Large intestine (tissue), 3 donors: ENCODE measurements around the gene ZNF423. TPM values are rescaled to one million over a fixed set of nuclear protein-coding genes. Genes with fewer than 3 reads are reported as not detected.
"Not testable (repeated sequence)": the region's sequence is repeated elsewhere in the genome, so short reads cannot be mapped to it uniquely, and the experiment has no call there.

Source experiments
- DNase-seq, 2 donors: peaks; one replicate each; pipeline versions ENCODE4 v3.0.0 to v3.0.0-alpha.2; 2013
- H3K27ac ChIP-seq: one replicate; pipeline ENCODE4 v1.5.1; 2013; ENCODE audit warnings: low read length
- H3K27me3 ChIP-seq: 2 replicates; pipeline ENCODE4 v1.6.1; 2013; ENCODE audit warnings: low read length; ENCODE audit not compliant: control insufficient read depth, insufficient read depth
- H3K36me3 ChIP-seq: 2 replicates; pipeline ENCODE4 v1.6.1; 2013; ENCODE audit warnings: low read length; ENCODE audit not compliant: control insufficient read depth, insufficient read depth
- H3K4me1 ChIP-seq: one replicate; pipeline ENCODE4 v1.6.1; 2013; ENCODE audit warnings: low read length; ENCODE audit not compliant: control insufficient read depth, insufficient read depth
- H3K4me3 ChIP-seq: one replicate; pipeline ENCODE4 v1.5.1; 2013; ENCODE audit warnings: low read length
- H3K9me3 ChIP-seq: one replicate; pipeline ENCODE4 v1.6.1; 2013; ENCODE audit warnings: mild to moderate bottlenecking, low read depth, low read length, moderate library complexity; ENCODE audit not compliant: control insufficient read depth
- WGBS: methylation state at CpG from one replicate; pipeline ENCODE4 v1.1.5; 2013; ENCODE audit warnings: low lambda C conversion rate; ENCODE audit not compliant: insufficient coverage; 5-methylcytosine and 5-hydroxymethylcytosine counted together
- polyA plus RNA-seq: library from polyadenylated mRNA; unstranded; fragments of 120-200 nt; gene quantifications from one replicate; pipeline ENCODE4 v1.2.1, GENCODE V29; 2013

The ZNF423 gene
- polyA plus RNA-seq, 1 donor, result 6.7 TPM

GRCh38 chr16:49871824-49872223 lies 15.9 kb upstream of the ZNF423 start:
- not testable (repeated sequence) for DNase-seq, H3K36me3 ChIP-seq, H3K4me1 ChIP-seq, H3K27ac ChIP-seq, H3K9me3 ChIP-seq, H3K4me3 ChIP-seq, H3K27me3 ChIP-seq
- WGBS, result no CpG with 5 or more reads among the region's 5 CpGs

GRCh38 chr16:49869731-49870130 lies 13.8 kb upstream of the ZNF423 start:
- no peaks in the 10 kb centered on the region for H3K9me3 ChIP-seq
- H3K4me1 ChIP-seq, result peaks cover 5% of the 10 kb centered on the region
- no peak overlapping the region for H3K27ac ChIP-seq
- no peak overlapping the region for H3K4me3 ChIP-seq
- no peaks in the 10 kb centered on the region for H3K27me3 ChIP-seq
- no peaks in the 10 kb centered on the region for H3K36me3 ChIP-seq
- WGBS, result 80% methylated on average over 1 of the region's 6 CpGs
- DNase-seq, result no peak

- no peak for DNase-seq
- no CpG with 5 or more reads among the region's 38 CpGs for WGBS
- no peak overlapping the region for H3K27ac ChIP-seq
- H3K36me3 ChIP-seq, result no peaks in the 10 kb centered on the region
- H3K9me3 ChIP-seq, result no peaks in the 10 kb centered on the region
- H3K4me1 ChIP-seq, result peaks cover 5% of the 10 kb centered on the region
- H3K4me3 ChIP-seq, result no peak overlapping the region
- no peaks in the 10 kb centered on the region for H3K27me3 ChIP-seq
Measured at GRCh38 chr16:49867796-49868668, 12.1 kb upstream of the ZNF423 start.

- peaks cover 5% of the 10 kb centered on the region for H3K4me1 ChIP-seq
- no peaks in the 10 kb centered on the region for H3K27me3 ChIP-seq
- no CpG with 5 or more reads among the region's 2 CpGs for WGBS
- H3K4me3 ChIP-seq, result no peak overlapping the region
- no peaks in the 10 kb centered on the region for H3K36me3 ChIP-seq
- DNase-seq, result no peak
- H3K9me3 ChIP-seq, result no peaks in the 10 kb centered on the region
- H3K27ac ChIP-seq, result no peak overlapping the region
Measured at GRCh38 chr16:49867234-49867633, 11.3 kb upstream of the ZNF423 start.

GRCh38 chr16:49866595-49867071 lies 10.7 kb upstream of the ZNF423 start:
- H3K4me3 ChIP-seq, result no peak overlapping the region
- no peak overlapping the region for H3K27ac ChIP-seq

GRCh38 chr16:49862694-49863093 lies 6.8 kb upstream of the ZNF423 start:
- Histone ChIP-seq H3K4me3 (no peak overlapping the region), H3K27ac (no peak overlapping the region), H3K27me3 (no peaks in the 10 kb centered on the region), H3K36me3 (no peaks in the 10 kb centered on the region), H3K4me1 (peaks cover 12% of the 10 kb centered on the region), H3K9me3 (no peaks in the 10 kb centered on the region)
- DNase-seq, result no peak
- WGBS, result no CpG with 5 or more reads among the region's 4 CpGs

More at GRCh38 chr16:49866595-49867071, 10.7 kb upstream of the ZNF423 start:
- H3K27me3 ChIP-seq, result no peaks in the 10 kb centered on the region
- no peak for DNase-seq
- H3K4me1 ChIP-seq, result peaks cover 5% of the 10 kb centered on the region
- 100% methylated on average over 1 of the region's 14 CpGs for WGBS
- H3K36me3 ChIP-seq, result no peaks in the 10 kb centered on the region
- H3K9me3 ChIP-seq, result no peaks in the 10 kb centered on the region

- H3K27ac ChIP-seq, result no peak overlapping the region
- H3K27me3 ChIP-seq, result no peaks in the 10 kb centered on the region
- H3K4me1 ChIP-seq, result peaks cover 8% of the 10 kb centered on the region
- no peaks in the 10 kb centered on the region for H3K36me3 ChIP-seq
- whole genome bisulfite sequencing, result no CpG with 5 or more reads among the region's 6 CpGs
- no peak for DNase-seq
- no peak overlapping the region for H3K4me3 ChIP-seq
- H3K9me3 ChIP-seq, result no peaks in the 10 kb centered on the region
Measured at GRCh38 chr16:49861299-49861698, 5.4 kb upstream of the ZNF423 start.

- no peak for DNase-seq
- no peaks in the 10 kb centered on the region for H3K9me3 ChIP-seq
- H3K36me3 ChIP-seq, result no peaks in the 10 kb centered on the region
- H3K27ac ChIP-seq, result no peak overlapping the region
- no peak overlapping the region for H3K4me3 ChIP-seq
- no peaks in the 10 kb centered on the region for H3K27me3 ChIP-seq
- H3K4me1 ChIP-seq, result peaks cover 7% of the 10 kb centered on the region
- WGBS, result 60% methylated on average over 1 of the region's 2 CpGs
Measured at GRCh38 chr16:49860593-49860992, 4.7 kb upstream of the ZNF423 start.

- H3K27ac ChIP-seq, result peak overlapping the region; percentile 85
- no CpG with 5 or more reads among the region's 30 CpGs for WGBS
- H3K4me3 ChIP-seq, result peak overlapping the region; percentile 57
- no peaks in the 10 kb centered on the region for H3K27me3 ChIP-seq
- no peaks in the 10 kb centered on the region for H3K36me3 ChIP-seq
- peaks cover 11% of the 10 kb centered on the region for H3K4me1 ChIP-seq
- DNase-seq, result peak in 1 of 2 donors; percentile 74
- H3K9me3 ChIP-seq, result no peaks in the 10 kb centered on the region
Measured at GRCh38 chr16:49859125-49859811, 3.4 kb upstream of the ZNF423 start.

- DNase-seq, result peak in 1 of 2 donors; percentile 77
- Histone ChIP-seq H3K36me3 (no peaks in the 10 kb centered on the region), H3K4me3 (peak overlapping the region; percentile 57), H3K27ac (peak overlapping the region; percentile 85), H3K4me1 (peaks cover 18% of the 10 kb centered on the region), H3K9me3 (no peaks in the 10 kb centered on the region), H3K27me3 (no peaks in the 10 kb centered on the region)
- no CpG with 5 or more reads among the region's 90 CpGs for WGBS
Measured at GRCh38 chr16:49858200-49859124, 2.5 kb upstream of the ZNF423 start.
